Mesenchymal stem cell (in vitro differentiated cells and primary cell): ENCODE measurements around the gene AANAT.

Experiments
- DNase-seq: peaks from one replicate; pipeline ENCODE4 v3.0.0-alpha.2; 2013
- H2AFZ ChIP-seq: one replicate; pipeline ENCODE4 v1.6.1; 2013; ENCODE audit warnings: low read depth, mild to moderate bottlenecking, control low read depth, inconsistent platforms, low read length, moderate library complexity
- H2AK5ac ChIP-seq: 2 replicates; pipeline ENCODE4 v1.6.1; 2013; ENCODE audit warnings: low read length, moderate library complexity, mild to moderate bottlenecking, inconsistent platforms; ENCODE audit not compliant: severe bottlenecking
- H2BK120ac ChIP-seq: one replicate; pipeline ENCODE4 v1.6.1; 2013; ENCODE audit warnings: low read depth, mild to moderate bottlenecking, inconsistent platforms, low read length, moderate library complexity
- H2BK12ac ChIP-seq, 2 experiments: one replicate each; pipeline ENCODE4 v1.6.1; 2013; ENCODE audit warnings: inconsistent platforms in 2 of 2, low read length in 2 of 2, mild to moderate bottlenecking in 2 of 2, moderate library complexity in 2 of 2, control low read depth in 1 of 2
- H2BK15ac ChIP-seq: one replicate; pipeline ENCODE4 v1.6.1; 2013; ENCODE audit warnings: mild to moderate bottlenecking, low read depth, inconsistent platforms; ENCODE audit not compliant: poor library complexity, severe bottlenecking
- H2BK5ac ChIP-seq: 2 replicates; pipeline ENCODE4 v1.6.1; 2013; ENCODE audit warnings: low read depth, mild to moderate bottlenecking, low read length, control low read depth, inconsistent platforms; ENCODE audit not compliant: poor library complexity, severe bottlenecking
- H3K14ac ChIP-seq, 2 experiments: one replicate each; pipeline ENCODE4 v1.6.1; 2013; ENCODE audit warnings: inconsistent platforms in 2 of 2, low read length in 2 of 2, control low read depth in 1 of 2, mild to moderate bottlenecking in 1 of 2, moderate library complexity in 1 of 2
- H3K18ac ChIP-seq, 2 experiments: one replicate each; pipeline ENCODE4 v1.6.1; 2013; ENCODE audit warnings: inconsistent platforms in 2 of 2, low read length in 2 of 2, control low read depth in 1 of 2, low read depth in 1 of 2, mild to moderate bottlenecking in 1 of 2
- H3K23ac ChIP-seq, 2 experiments: one replicate each; pipeline ENCODE4 v1.6.1; 2013; ENCODE audit warnings: inconsistent platforms in 2 of 2, low read length in 2 of 2, mild to moderate bottlenecking in 2 of 2, moderate library complexity in 2 of 2, control low read depth in 1 of 2
- H3K27ac ChIP-seq: 2 replicates; pipeline ENCODE4 v1.5.1; 2013; ENCODE audit warnings: mild to moderate bottlenecking, moderate library complexity, low read length, control low read depth, inconsistent platforms; ENCODE audit not compliant: poor library complexity, severe bottlenecking
- H3K27me3 ChIP-seq, 2 experiments: 2 replicates each; pipeline versions ENCODE4 v1.6.1 to v1.7.0; 2013; ENCODE audit warnings: low read length in 2 of 2, mild to moderate bottlenecking in 2 of 2, moderate library complexity in 2 of 2, control low read depth in 1 of 2, inconsistent platforms in 1 of 2; ENCODE audit not compliant: control insufficient read depth in 1 of 2, insufficient read depth in 1 of 2
- H3K36me3 ChIP-seq, 2 experiments: 2 replicates each; pipeline versions ENCODE4 v1.6.1 to v1.7.0; 2013; ENCODE audit warnings: low read length in 2 of 2, control low read depth in 1 of 2, inconsistent platforms in 1 of 2, low read depth in 1 of 2, mild to moderate bottlenecking in 1 of 2; ENCODE audit not compliant: insufficient read depth in 2 of 2, control insufficient read depth in 1 of 2
- H3K4ac ChIP-seq, 2 experiments: one replicate each; pipeline ENCODE4 v1.6.1; 2013; ENCODE audit warnings: inconsistent platforms in 2 of 2, low read length in 2 of 2, mild to moderate bottlenecking in 2 of 2, moderate library complexity in 2 of 2, control low read depth in 1 of 2, low read depth in 1 of 2
- H3K4me1 ChIP-seq: 2 replicates; pipeline ENCODE4 v1.6.1; 2013; ENCODE audit warnings: low read depth, low read length, control low read depth; ENCODE audit not compliant: control insufficient read depth, insufficient read depth
- H3K4me2 ChIP-seq: 2 replicates; pipeline ENCODE4 v1.6.1; 2013; ENCODE audit warnings: low read length, mild to moderate bottlenecking, inconsistent platforms; ENCODE audit not compliant: poor library complexity, severe bottlenecking
- H3K4me3 ChIP-seq, 2 experiments: 2 replicates each; pipeline versions ENCODE4 v1.5.1 to v1.7.0; 2013; ENCODE audit warnings: low read length in 2 of 2, mild to moderate bottlenecking in 2 of 2, control low read depth in 1 of 2, low read depth in 1 of 2; ENCODE audit not compliant: insufficient read depth in 1 of 2
- H3K79me1 ChIP-seq: replicated peaks from 2 replicates; pipeline ENCODE4 v1.6.1; 2013; ENCODE audit warnings: mild to moderate bottlenecking, control low read depth, low read length, inconsistent platforms; ENCODE audit not compliant: poor library complexity, severe bottlenecking
- H3K9ac ChIP-seq: 2 replicates; pipeline ENCODE4 v1.7.0; 2013; ENCODE audit warnings: mild to moderate bottlenecking, low read length, moderate library complexity
- H3K9me3 ChIP-seq: 2 replicates; pipeline ENCODE4 v1.7.0; 2013; ENCODE audit warnings: mild to moderate bottlenecking, low read length; ENCODE audit not compliant: control insufficient read depth
- H4K8ac ChIP-seq: one replicate; pipeline ENCODE4 v1.6.1; 2013; ENCODE audit warnings: inconsistent platforms, mild to moderate bottlenecking, low read length, moderate library complexity
- H4K91ac ChIP-seq: one replicate; pipeline ENCODE4 v1.6.1; 2013; ENCODE audit warnings: mild to moderate bottlenecking, low read length, inconsistent platforms
- WGBS: methylation state at CpG from one replicate; pipeline ENCODE4 v1.1.7; 2013; ENCODE audit warnings: mixed read lengths; 5-methylcytosine and 5-hydroxymethylcytosine counted together

Gene AANAT

DNA sequence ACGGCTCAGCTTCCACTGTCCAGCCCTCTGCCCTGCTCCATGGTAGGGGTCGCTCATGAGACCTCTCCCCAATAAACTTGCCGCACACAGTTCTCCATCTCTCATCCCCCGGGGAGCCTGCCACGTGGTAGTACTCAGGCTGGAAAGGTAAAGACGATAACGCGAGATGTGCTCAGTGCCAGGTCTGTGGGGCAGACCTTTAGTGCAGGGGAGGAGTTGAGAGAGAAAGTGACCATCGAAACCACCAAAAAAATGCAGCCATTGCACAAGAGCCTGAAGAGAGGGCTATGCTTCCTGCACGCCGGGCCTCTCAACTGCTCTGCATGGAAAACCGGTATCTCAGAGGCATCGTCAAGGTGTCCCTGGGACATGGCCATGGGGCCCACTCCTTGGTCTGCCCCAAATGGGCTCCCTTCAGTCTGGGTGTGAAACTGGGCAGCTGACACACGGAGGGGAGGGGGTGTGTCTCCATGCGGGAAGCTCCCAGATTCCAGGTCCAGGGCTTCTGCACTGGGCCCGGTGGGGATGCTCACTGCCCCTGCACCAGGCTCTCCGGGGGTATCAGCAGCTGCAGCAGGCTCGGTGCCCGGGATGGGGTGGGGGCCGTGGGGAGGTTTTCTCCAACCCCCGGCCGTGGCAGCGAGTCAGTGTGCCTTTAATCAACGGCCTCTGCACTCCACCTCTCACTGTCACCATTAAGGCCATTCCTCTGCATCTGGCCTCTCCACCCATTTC, 4.7 kb upstream of the AANAT start:
- no peak overlapping the region for H2BK120ac ChIP-seq
- H3K27ac ChIP-seq = no peak overlapping the region
- no peaks in the 10 kb centered on the region for H3K79me1 ChIP-seq
- no peak overlapping the region for H3K9ac ChIP-seq
- H2BK5ac ChIP-seq = no peak overlapping the region
- H3K27me3 ChIP-seq = peaks cover 0 to 42% of the 10 kb centered on the region in 2 experiments
- no peak overlapping the region for H2AFZ ChIP-seq
- no peak overlapping the region for H3K4ac ChIP-seq
- H4K8ac ChIP-seq = no peak overlapping the region
- H2BK12ac ChIP-seq = no peak overlapping the region
- H3K36me3 ChIP-seq = no peaks in the 10 kb centered on the region
- H3K23ac ChIP-seq = no peak overlapping the region
- H4K91ac ChIP-seq = no peak overlapping the region
- no peaks in the 10 kb centered on the region for H3K9me3 ChIP-seq
- no peak overlapping the region for H2BK15ac ChIP-seq
- DNase-seq = no peak
- 87% methylated on average over 23 of the region's 24 CpGs for WGBS
- H3K14ac ChIP-seq = no peak overlapping the region
- no peak overlapping the region for H3K18ac ChIP-seq
- H3K4me3 ChIP-seq = no peak overlapping the region
- H3K4me2 ChIP-seq = no peak overlapping the region
- no peak overlapping the region for H2AK5ac ChIP-seq
- H3K4me1 ChIP-seq = peaks cover 9% of the 10 kb centered on the region

DNA sequence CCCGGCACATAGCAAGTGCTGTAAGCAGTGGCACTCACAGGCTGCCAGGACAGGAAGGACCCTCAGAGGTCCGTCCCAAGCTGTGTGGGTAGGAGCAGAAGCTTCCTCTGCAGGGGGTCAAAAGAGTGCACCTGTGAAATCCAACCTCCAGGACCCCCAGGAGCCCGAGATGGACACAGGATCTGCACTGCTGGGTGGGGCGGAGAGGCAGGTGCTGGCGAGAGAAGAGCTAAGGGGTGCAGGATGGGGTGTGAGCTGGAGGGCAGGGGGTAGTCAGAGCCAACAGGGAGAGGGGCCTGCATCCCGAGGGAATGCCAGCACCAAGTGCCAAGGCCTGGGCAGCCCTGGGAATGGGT, 650 bp upstream of the AANAT start:
- no peak overlapping the region for H3K9ac ChIP-seq
- DNase-seq = no peak
- no peak overlapping the region for H2AFZ ChIP-seq
- 89% methylated on average over 6 of the region's 6 CpGs for WGBS
- H3K4me2 ChIP-seq = no peak overlapping the region
- no peak overlapping the region for H3K4ac ChIP-seq
- H3K79me1 ChIP-seq = no peaks in the 10 kb centered on the region
- H4K91ac ChIP-seq = no peak overlapping the region
- no peak overlapping the region for H2BK15ac ChIP-seq
- H3K27ac ChIP-seq = no peak overlapping the region
- no peak overlapping the region for H3K18ac ChIP-seq
- no peak overlapping the region for H2BK5ac ChIP-seq
- no peak overlapping the region for H3K4me3 ChIP-seq
- no peak overlapping the region for H3K14ac ChIP-seq
- H3K23ac ChIP-seq = no peak overlapping the region
- no peak overlapping the region for H2BK12ac ChIP-seq
- H4K8ac ChIP-seq = no peak overlapping the region
- H3K4me1 ChIP-seq = peaks cover 9% of the 10 kb centered on the region
- peaks cover 0 to 31% of the 10 kb centered on the region in 2 experiments for H3K36me3 ChIP-seq
- H3K27me3 ChIP-seq = peaks cover 0 to 50% of the 10 kb centered on the region in 2 experiments
- no peaks in the 10 kb centered on the region for H3K9me3 ChIP-seq
- H2AK5ac ChIP-seq = no peak overlapping the region
- no peak overlapping the region for H2BK120ac ChIP-seq

DNA sequence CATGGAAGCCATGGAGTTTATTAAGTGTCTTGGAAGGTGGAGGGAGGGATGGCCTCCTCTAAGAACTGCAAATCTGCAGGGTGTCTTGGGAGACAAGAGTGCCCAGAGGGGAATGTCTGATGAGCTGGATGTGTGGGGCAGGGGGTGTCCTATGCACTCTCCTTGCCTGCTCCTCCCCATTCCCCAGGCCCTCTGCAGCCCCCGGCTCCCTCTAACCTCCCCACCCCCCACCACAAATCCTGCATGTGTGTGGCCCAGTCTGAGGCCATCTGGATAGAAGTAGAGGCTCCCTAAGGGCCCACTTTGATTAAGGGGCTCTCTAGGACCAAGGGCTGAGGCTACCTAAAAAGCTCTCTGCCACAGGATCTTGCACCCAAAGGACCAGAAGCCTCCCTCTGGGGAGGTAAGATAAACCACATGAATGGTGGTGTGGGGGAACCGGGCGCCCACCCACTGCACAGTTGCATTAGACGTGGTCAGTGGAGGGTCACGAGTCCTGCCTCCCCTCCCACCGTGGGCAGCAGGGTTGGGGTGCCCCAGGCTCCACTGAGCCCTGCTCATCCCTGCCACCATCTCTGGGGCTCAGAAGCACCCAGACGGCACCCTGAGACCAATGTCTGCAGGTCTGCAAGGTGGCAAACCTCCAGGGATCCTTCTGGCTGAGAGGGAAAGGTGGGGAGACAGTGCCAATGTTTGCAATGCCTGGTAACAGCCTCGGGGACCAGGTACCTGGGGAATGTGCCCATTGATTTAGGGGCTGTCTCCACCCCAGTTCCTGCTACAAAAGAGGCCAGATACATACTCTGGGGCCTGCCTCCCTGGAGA, 618 bp downstream of the AANAT start:
- Histone ChIP-seq H3K36me3 (peaks cover 0 to 44% of the 10 kb centered on the region in 2 experiments), H2BK120ac (no peak overlapping the region), H3K14ac (no peak overlapping the region), H2BK15ac (no peak overlapping the region), H3K18ac (no peak overlapping the region), H3K4me2 (no peak overlapping the region), H3K9ac (no peak overlapping the region), H4K8ac (no peak overlapping the region), H3K4ac (no peak overlapping the region), H3K79me1 (no peaks in the 10 kb centered on the region), H3K27ac (no peak overlapping the region), H2BK5ac (no peak overlapping the region), H3K9me3 (no peaks in the 10 kb centered on the region), H3K27me3 (peaks cover 0 to 49% of the 10 kb centered on the region in 2 experiments), H3K23ac (no peak overlapping the region), H2BK12ac (no peak overlapping the region), H2AFZ (no peak overlapping the region), H3K4me3 (no peak overlapping the region), H4K91ac (no peak overlapping the region), H3K4me1 (peaks cover 9% of the 10 kb centered on the region), H2AK5ac (no peak overlapping the region)
- no peak for DNase-seq
- 93% methylated on average over 7 of the region's 8 CpGs for WGBS

DNA sequence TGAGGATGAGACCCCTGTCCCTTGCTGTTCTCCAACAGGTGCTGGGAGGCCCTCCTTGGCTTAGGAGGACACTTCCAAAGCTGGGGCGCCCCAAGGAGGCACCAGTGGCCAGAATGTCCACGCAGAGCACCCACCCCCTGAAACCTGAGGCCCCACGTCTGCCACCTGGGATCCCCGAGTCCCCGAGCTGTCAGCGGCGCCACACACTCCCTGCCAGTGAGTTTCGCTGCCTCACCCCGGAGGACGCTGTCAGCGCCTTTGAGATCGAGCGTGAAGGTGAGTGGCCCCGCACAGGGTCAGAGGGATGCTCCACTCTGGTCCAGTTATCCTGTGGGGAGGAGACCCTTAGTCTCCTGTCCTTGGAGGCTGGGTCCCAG, 1.2 kb downstream of the AANAT start:
- Histone ChIP-seq H2BK5ac (no peak overlapping the region), H4K8ac (no peak overlapping the region), H2BK120ac (no peak overlapping the region), H3K4ac (no peak overlapping the region), H2AK5ac (no peak overlapping the region), H4K91ac (no peak overlapping the region), H3K14ac (no peak overlapping the region), H3K4me2 (no peak overlapping the region), H3K27me3 (peaks cover 0 to 52% of the 10 kb centered on the region in 2 experiments), H2BK12ac (no peak overlapping the region), H3K27ac (no peak overlapping the region), H2BK15ac (no peak overlapping the region), H3K18ac (no peak overlapping the region), H3K9me3 (no peaks in the 10 kb centered on the region), H3K23ac (no peak overlapping the region), H3K9ac (no peak overlapping the region), H3K4me1 (peaks cover 9% of the 10 kb centered on the region), H2AFZ (no peak overlapping the region), H3K4me3 (no peak overlapping the region), H3K36me3 (peaks cover 0 to 50% of the 10 kb centered on the region in 2 experiments), H3K79me1 (no peaks in the 10 kb centered on the region)
- DNase-seq = no peak
- 93% methylated on average over 14 of the region's 14 CpGs for WGBS
